H1 (cell line): ENCODE measurements around the gene UNC93A. TPM values are rescaled to one million over a fixed set of nuclear protein-coding genes. Genes with fewer than 3 reads are reported as not detected.

ENCODE experiments used
- CTCF ChIP-seq, 3 experiments: IDR thresholded peaks; 1 replicate in 2 of 3; 2 replicates in 1 of 3; pipeline versions ENCODE4 v1.5.1 to v1.6.1; 2011; ENCODE audit warnings: low read length in 3 of 3, mild to moderate bottlenecking in 3 of 3, inconsistent platforms in 2 of 3, low read depth in 1 of 3, moderate library complexity in 1 of 3; ENCODE audit not compliant: insufficient read depth in 1 of 3; ENCODE audit errors: control extremely low read depth in 1 of 3
- EP300 ChIP-seq, 2 experiments: IDR thresholded peaks; 1 replicate in 1 of 2; 2 replicates in 1 of 2; pipeline ENCODE4 v1.6.1; 2011 to 2012; ENCODE audit warnings: low read depth in 2 of 2, low read length in 2 of 2, mild to moderate bottlenecking in 2 of 2, borderline replicate concordance in 1 of 2, inconsistent platforms in 1 of 2, moderate library complexity in 1 of 2
- KDM4A ChIP-seq: IDR thresholded peaks from one replicate; pipeline ENCODE4 v1.7.1; 2012; ENCODE audit warnings: low read depth, mild to moderate bottlenecking, moderate library complexity, low read length, inconsistent platforms; ENCODE audit not compliant: severe bottlenecking
- TEAD4 ChIP-seq: IDR thresholded peaks from 2 replicates; pipeline ENCODE4 v1.6.1; 2012; ENCODE audit warnings: low read depth, low read length, inconsistent platforms, mixed read lengths
- YY1 ChIP-seq: IDR thresholded peaks from 2 replicates; pipeline ENCODE4 v1.6.1; 2011; ENCODE audit warnings: low read depth, mild to moderate bottlenecking, low read length
- polyA plus RNA-seq, 7 experiments: library from polyadenylated mRNA; depleted of rRNA in 3 of 7; stranded (reverse) in 5 of 7; unstranded in 2 of 7; fragments of >200 nt in 5 of 7; fragments of 200-250 nt in 2 of 7; gene quantifications; 1 replicate in 5 of 7; 2 replicates in 1 of 7; 4 replicates in 1 of 7; pipeline versions ENCODE4 v1.2.1 to v1.2.3, GENCODE V29; 2011 to 2013; ENCODE audit warnings: missing spikeins in 2 of 7, mixed read lengths in 2 of 7
- total RNA-seq: library from RNA; stranded (reverse); fragmentation: NEBNext Ultra II Directional; extraction: Animal tissue kit (Norgen Biotek cat#: 25700); gene quantifications from 2 replicates; pipeline ENCODE4 v1.2.1, GENCODE V29; 2021

UNC93A gene
- total and polyA plus RNA-seq, 2 of the 8 experiments (the other 6 are each of a cell fraction or from before 2014, with no cell fraction given) = 0.39 TPM; not detected in 1

GRCh38 chr6:167291623-167292300 is 647 bp downstream of the UNC93A start (continued):
- no peak for TF ChIP-seq KDM4A
- TF ChIP-seq EP300 (IDR thresholded peaks at IDR 0.05; ENCODE audit: borderline replicate concordance in 1 of 2, low read depth in 2 of 2, low read length in 2 of 2) = no peak
- TF ChIP-seq YY1 = no peak
- 0 out of 2 replicates have a peak, but pooled peaks have one; percentile 65 for TF ChIP-seq TEAD4
- no peak for TF ChIP-seq CTCF (IDR thresholded peaks at IDR 0.05; ENCODE audit: control extremely low read depth in 1 of 3, insufficient read depth in 1 of 3, low read depth in 1 of 3, low read length in 3 of 3)
- TF ChIP-seq, all 59 proteins: peak for 2
